Ammon's horn (tissue), 1 donor: ENCODE measurements around the gene CD69.

Source experiments
- DNase-seq: peaks from one replicate; pipeline ENCODE4 v3.0.0-alpha.2; 2016; ENCODE audit warnings: low spot score

Gene CD69

GRCh38 chr12:9781360-9781759, 20.7 kb upstream of the CD69 start:
- no peak for DNase-seq

DNA sequence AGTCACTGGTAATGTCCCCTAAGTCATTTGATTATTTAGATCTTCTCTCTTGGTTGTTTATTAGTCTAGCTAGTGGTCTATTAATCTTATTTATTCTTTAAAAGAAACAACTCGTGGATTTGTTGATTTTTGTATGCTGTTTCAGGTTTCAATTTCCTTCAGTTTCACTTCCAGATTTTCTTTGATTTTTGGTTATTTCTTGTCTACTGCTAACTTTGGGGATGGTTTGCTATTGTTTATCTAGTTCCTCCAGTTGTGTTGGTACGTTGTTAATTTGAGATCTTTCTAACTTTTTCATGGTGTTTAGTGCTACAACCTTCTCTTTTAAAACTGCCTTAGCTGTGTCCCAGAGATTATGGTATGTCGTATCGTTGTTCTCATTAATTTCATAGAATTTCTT, 18.5 kb upstream of the CD69 start:
- DNase-seq, result no peak

- no peak for DNase-seq
These were observed 16.1 kb upstream of the CD69 start for GRCh38 chr12:9776781-9777180.

- no peak for DNase-seq
These were observed 12.6 kb upstream of the CD69 start for GRCh38 chr12:9773216-9773877.

DNA sequence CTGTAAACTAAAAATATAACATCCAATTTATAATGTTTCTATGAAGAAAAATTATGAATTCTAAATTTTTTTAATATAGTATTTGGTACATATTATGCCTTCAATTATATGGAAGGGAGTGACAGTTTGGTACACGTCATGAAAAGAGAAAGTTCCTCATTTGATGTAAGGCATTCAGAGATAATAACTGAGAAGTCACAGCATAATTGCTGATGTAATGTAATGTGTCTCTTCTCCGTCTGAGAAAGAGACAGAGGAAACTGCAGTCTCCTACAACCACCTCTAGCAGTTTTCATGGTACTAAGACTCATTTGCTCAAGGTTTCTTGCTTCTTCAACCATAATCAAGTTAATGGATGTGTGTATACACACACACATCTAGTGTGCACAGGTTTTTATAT, 2.3 kb upstream of the CD69 start:
- no peak for DNase-seq

DNA sequence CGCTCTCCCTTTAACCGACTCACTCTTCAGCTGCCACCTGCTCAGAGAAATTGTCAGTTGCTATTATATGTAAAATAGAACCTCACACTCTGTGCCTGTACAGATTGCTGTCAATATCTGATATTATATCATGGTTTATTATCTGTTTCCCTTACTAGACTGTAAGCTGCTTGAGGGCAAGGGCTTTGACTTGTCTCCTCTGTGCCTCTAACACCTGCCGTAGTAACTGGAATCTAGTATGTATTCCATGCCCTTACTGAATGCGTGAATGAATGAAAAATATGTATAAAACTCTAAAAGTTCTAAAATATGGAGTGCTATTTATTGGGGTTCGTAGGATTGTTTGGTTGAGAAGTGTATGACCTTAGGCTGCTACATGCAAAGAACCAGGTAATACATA, 1.7 kb upstream of the CD69 start:
- DNase-seq, result no peak

- no peak for DNase-seq
These were observed 699 bp upstream of the CD69 start for GRCh38 chr12:9761419-9761781.

- no peak for DNase-seq
These were observed 581 bp downstream of the CD69 start for GRCh38 chr12:9760120-9760519.

DNA sequence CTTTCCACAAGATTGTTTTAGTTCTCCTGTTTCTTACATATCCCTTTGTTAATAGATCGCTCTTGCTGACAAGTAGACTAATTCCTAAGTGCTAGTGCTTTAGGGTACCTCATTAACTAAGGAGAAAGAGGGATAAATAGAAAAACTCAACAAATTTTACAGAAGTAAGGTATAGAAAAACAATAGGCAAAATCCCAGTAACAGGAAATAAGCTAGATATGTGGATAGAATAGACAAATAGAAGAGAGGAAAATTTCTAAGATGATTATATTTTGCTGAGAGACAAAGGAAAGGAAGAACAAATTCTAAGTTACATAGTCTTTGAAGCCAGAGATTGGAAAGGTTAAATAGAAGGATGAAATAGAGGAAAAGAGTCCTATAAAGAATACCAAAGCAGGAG, 1.0 kb downstream of the CD69 start:
- DNase-seq, result no peak

- no peak for DNase-seq
These were observed 2.6 kb downstream of the CD69 start for GRCh38 chr12:9758119-9758518.

- no peak for DNase-seq
These were observed 3.2 kb downstream of the CD69 start for GRCh38 chr12:9757433-9758025.

DNA sequence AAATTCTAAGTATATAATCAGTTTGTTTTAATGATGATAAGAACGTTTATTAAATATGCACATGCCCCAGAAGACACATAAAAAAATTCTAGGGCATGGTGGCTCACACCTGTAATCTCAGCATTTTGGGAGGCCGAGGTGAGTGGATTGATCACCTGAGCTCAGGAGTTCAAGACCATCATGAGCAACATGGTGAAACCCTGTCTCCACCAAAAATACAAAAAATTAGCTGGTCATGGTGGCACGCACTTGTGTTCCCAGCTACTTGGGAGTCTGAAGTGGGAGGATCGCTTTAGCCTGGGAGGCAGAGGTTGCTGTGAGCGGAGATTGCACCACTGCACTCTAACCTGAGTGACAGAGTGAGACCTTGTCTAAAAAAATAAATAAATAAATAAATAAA, 4.0 kb downstream of the CD69 start:
- no peak for DNase-seq

DNA sequence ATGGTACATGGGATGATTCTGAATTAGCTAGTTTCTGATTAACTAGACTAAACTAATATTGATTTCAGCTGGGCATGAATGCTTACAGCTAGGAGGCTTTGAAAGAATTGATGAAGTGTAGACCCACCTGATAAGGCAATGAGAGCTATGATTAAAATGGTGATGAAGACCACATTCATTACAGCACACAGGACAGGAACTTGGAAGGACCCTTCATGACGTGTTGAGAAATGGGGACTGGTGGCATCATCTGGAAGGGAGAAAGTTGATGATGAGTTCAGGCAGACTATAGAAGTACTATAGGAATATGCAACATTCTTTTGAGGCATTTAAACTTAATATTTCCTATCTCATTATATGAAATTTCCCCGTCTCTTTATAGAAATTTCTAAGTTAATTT, 4.5 kb downstream of the CD69 start:
- no peak for DNase-seq

- DNase-seq, result no peak
These were observed 5.1 kb downstream of the CD69 start for GRCh38 chr12:9755567-9755966.

DNA sequence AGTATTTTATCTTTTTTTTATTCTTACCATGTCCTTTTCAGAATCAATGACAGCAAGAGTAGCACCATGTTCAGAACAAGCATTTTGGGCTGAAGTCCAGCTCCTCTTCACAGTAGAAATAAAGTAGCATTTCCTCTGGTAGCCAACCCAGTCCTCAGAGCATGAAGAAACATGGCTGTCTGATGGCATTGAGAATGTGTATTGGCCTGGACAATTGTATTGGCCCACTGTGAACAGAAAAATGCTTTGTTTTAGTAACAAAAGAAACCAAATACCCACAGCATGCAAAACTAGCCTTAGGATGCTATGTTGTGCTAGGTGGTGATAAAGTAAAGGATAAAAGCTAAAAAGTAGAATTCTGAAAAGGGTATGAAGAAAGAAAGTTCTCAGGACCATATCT, 5.7 kb downstream of the CD69 start:
- DNase-seq, result no peak

GRCh38 chr12:9754099-9754927, 6.4 kb downstream of the CD69 start:
- DNase-seq, result no peak

DNA sequence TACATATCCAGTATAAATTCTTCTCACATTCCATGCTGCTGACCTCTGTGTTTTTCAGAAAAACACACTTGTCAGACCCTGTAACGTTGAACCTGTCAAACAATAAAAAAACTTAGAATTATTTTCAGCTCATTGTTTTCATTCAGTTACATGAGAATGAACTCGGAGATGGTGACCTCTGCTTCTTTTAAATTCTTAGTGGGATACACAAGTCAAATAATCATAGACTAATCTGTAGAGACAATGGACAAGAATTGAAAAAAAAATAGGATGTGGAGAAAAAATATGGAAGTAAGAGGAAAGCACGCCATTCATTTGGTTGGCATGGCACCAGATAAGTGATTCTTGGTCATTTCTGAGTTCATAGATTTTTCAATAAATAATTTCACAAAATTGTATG, 7.2 kb downstream of the CD69 start:
- DNase-seq, result no peak

- no peak for DNase-seq
These were observed 7.6 kb downstream of the CD69 start for GRCh38 chr12:9753073-9753472.

DNA sequence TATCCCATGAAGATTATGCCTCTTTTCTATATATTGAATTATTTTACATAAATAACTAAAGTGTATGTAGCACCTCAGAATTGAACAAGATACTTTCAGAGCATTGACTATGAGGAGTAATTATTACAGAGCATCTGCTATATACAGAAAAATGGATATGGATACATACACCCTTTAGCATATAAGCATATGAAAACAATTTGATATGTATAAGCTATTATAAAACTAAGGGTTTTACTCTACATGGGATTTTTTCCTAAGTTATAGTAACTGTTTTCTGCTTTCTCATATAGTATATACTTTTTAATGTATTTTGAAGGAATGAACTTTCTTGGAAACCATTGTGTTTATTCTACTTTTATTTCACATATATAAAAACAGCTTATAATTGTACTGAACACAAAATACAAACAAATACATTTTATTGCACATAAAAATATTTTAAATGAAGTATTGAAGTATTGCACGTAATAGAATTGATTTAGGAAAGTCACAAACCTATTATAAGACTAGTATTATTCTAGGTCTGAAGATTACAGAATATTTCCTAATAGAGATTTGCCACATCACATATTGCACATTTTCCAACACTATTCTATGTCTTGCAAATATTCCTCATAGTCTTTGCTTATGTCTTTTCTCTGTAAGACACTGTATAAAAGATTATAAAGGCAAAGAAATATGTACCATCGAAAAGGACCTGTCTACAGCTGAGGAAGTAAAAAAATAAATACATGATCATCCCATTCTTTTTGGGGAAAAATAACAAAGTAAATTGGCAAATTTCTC, 8.4 kb downstream of the CD69 start:
- DNase-seq, result no peak

GRCh38 chr12:9751204-9752144, 9.2 kb downstream of the CD69 start:
- DNase-seq, result no peak
